Gastroesophageal sphincter (tissue), 4 donors: Measurements from ENCODE around the gene ADAMTS4. TPM values are rescaled to one million over a fixed set of nuclear protein-coding genes. Genes with fewer than 3 reads are reported as not detected.

Source experiments
- ATAC-seq: fragments of 150-250 bp; one replicate; pipeline ENCODE4 v1.9.1; 2016; ENCODE audit warnings: mild to moderate bottlenecking, moderate library complexity
- H3K27ac ChIP-seq, 4 donors: fragments of 200-600 bp; sonication (generic) in 3 of 4; 1 replicate in 3 of 4; 2 replicates in 1 of 4; pipeline ENCODE4 v1.5.1; 2016 to 2019
- H3K27me3 ChIP-seq: fragments of 200-600 bp; sonication (generic); one replicate; pipeline ENCODE4 v1.5.1; 2019
- H3K36me3 ChIP-seq, 2 donors: fragments of 200-600 bp; sonication (generic); one replicate each; pipeline ENCODE4 v1.5.1; 2019; ENCODE audit warnings: control low read depth in 1 of 2
- H3K4me1 ChIP-seq, 3 donors: fragments of 200-600 bp; sonication (generic); 1 replicate in 2 of 3; 2 replicates in 1 of 3; pipeline ENCODE4 v1.5.1; 2016 to 2019; ENCODE audit warnings: control low read depth in 2 of 3
- H3K4me3 ChIP-seq, 2 donors: fragments of 200-600 bp; sonication (generic); one replicate each; pipeline ENCODE4 v1.5.1; 2019; ENCODE audit warnings: mild to moderate bottlenecking in 1 of 2, moderate library complexity in 1 of 2
- H3K9me3 ChIP-seq, 3 donors: fragments of 200-600 bp; sonication (generic); one replicate each; pipeline ENCODE4 v1.5.1; 2017 to 2019; ENCODE audit warnings: control low read depth in 2 of 3
- CTCF ChIP-seq, 4 experiments: fragments of 200-600 bp in 2 of 4; fragments of 450-650 bp in 2 of 4; sonication (generic) in 1 of 4; IDR thresholded peaks; one replicate each; pipeline ENCODE4 v1.5.1; 2017 to 2019; ENCODE audit warnings: antibody characterized with exemption in 4 of 4, mild to moderate bottlenecking in 2 of 4, moderate library complexity in 2 of 4
- EP300 ChIP-seq: sonication (generic); formaldehyde crosslinking; IDR thresholded peaks from one replicate; pipeline ENCODE4 v1.6.1; 2017; ENCODE audit warnings: antibody characterized with exemption, mild to moderate bottlenecking
- POLR2A ChIP-seq, 2 donors: fragments of 450-650 bp; IDR thresholded peaks; one replicate each; pipeline ENCODE4 v1.6.1; 2017; ENCODE audit warnings: antibody characterized with exemption in 2 of 2, mild to moderate bottlenecking in 2 of 2, moderate library complexity in 1 of 2
- POLR2AphosphoS5 ChIP-seq: sonication (generic); formaldehyde crosslinking; IDR thresholded peaks from one replicate; pipeline ENCODE4 v1.6.1; 2017; ENCODE audit warnings: antibody characterized with exemption
- WGBS, 2 donors: methylation state at CpG; one replicate each; pipeline ENCODE4 v1.1.5; 2018; ENCODE audit warnings: low coverage in 1 of 2; 5-methylcytosine and 5-hydroxymethylcytosine counted together
- total RNA-seq, 4 donors: library from RNA; depleted of rRNA; stranded (reverse); fragments of >200 nt; gene quantifications; one replicate each; pipeline ENCODE4 v1.1.0, GENCODE V29; 2016

ADAMTS4 gene
- total RNA-seq, 4 donors from 2014 or later, result 3.7 to 60.6 (median 6.7) TPM

GRCh38 chr1:161162052-161162451 lies 36.8 kb downstream of the ADAMTS4 start:
- TF ChIP-seq POLR2AphosphoS5 (no peak), CTCF (IDR thresholded peaks at IDR 0.05) (no peak), POLR2A (IDR thresholded peaks at IDR 0.05) (no peak), EP300 (no peak)
- Histone ChIP-seq H3K9me3 (no peaks in the 10 kb centered on the region), H3K27me3 (no peaks in the 10 kb centered on the region), H3K4me1 (peaks cover 7 to 62% (median 31%) of the 10 kb centered on the region in 3 donors), H3K36me3 (peaks cover 0 to 61% of the 10 kb centered on the region in 2 donors), H3K27ac (no peak overlapping the region), H3K4me3 (no peak overlapping the region)
- WGBS, 2 donors, result 64 to 79% methylated on average over 5 to 6 of the region's 7 CpGs
- ATAC-seq, result no peak

GRCh38 chr1:161161652-161162051 lies 37.2 kb downstream of the ADAMTS4 start:
- Histone ChIP-seq H3K27ac (peak overlapping the region in 1 of 4 donors; percentile 92), H3K4me1 (peaks cover 7 to 58% (median 29%) of the 10 kb centered on the region in 3 donors), H3K27me3 (no peaks in the 10 kb centered on the region), H3K36me3 (peaks cover 0 to 65% of the 10 kb centered on the region in 2 donors), H3K9me3 (no peaks in the 10 kb centered on the region), H3K4me3 (no peak overlapping the region)
- no peak for TF ChIP-seq POLR2AphosphoS5
- no peak for TF ChIP-seq EP300
- TF ChIP-seq CTCF (IDR thresholded peaks at IDR 0.05), result no peak
- no peak for TF ChIP-seq POLR2A (IDR thresholded peaks at IDR 0.05)
- no peak for ATAC-seq
- WGBS, 2 donors, result 75 to 76% methylated on average over 4 to 5 of the region's 5 CpGs

- H3K36me3 ChIP-seq, result peaks cover 0 to 66% of the 10 kb centered on the region in 2 donors
- peaks cover 7 to 57% (median 29%) of the 10 kb centered on the region in 3 donors for H3K4me1 ChIP-seq
- ATAC-seq, result no peak
- no peak for TF ChIP-seq CTCF (IDR thresholded peaks at IDR 0.05)
- no peak for TF ChIP-seq POLR2A (IDR thresholded peaks at IDR 0.05)
- TF ChIP-seq EP300, result no peak
- TF ChIP-seq POLR2AphosphoS5, result no peak
- H3K27ac ChIP-seq, result peak overlapping the region in 2 of 4 donors; percentile 92 to 94
- no peaks in the 10 kb centered on the region for H3K9me3 ChIP-seq
- 92 to 97% methylated on average over 6 to 10 of the region's 22 CpGs for WGBS, 2 donors
- no peaks in the 10 kb centered on the region for H3K27me3 ChIP-seq
- H3K4me3 ChIP-seq, result peak overlapping the region in 1 of 2 donors; percentile 98
Measured at GRCh38 chr1:161160671-161161145, 38.1 kb downstream of the ADAMTS4 start.

GRCh38 chr1:161159913-161160243 lies 39.0 kb downstream of the ADAMTS4 start:
- WGBS, 2 donors, result 0 to 5% methylated on average over 2 to 6 of the region's 11 CpGs
- peaks cover 0 to 63% of the 10 kb centered on the region in 2 donors for H3K36me3 ChIP-seq

More at GRCh38 chr1:161159913-161160243, 39.0 kb downstream of the ADAMTS4 start:
- Histone ChIP-seq H3K4me3 (peak overlapping the region; percentile 95 to 98), H3K27ac (peak overlapping the region; percentile 82 to 94 (median 93)), H3K27me3 (no peaks in the 10 kb centered on the region), H3K4me1 (peaks cover 7 to 58% (median 26%) of the 10 kb centered on the region in 3 donors), H3K9me3 (no peaks in the 10 kb centered on the region)
- TF ChIP-seq POLR2A (IDR thresholded peaks at IDR 0.05), result no peak
- TF ChIP-seq POLR2AphosphoS5, result no peak
- no peak for TF ChIP-seq EP300
- no peak for TF ChIP-seq CTCF (IDR thresholded peaks at IDR 0.05)
- no peak for ATAC-seq
